Trophoblast cell (in vitro differentiated cells and primary cell): ENCODE data around the gene RFX2.

Source experiments
- DNase-seq, 2 donors: peaks; one replicate each; pipeline ENCODE4 v3.0.0-alpha.2; 2016
- H2AFZ ChIP-seq: 2 replicates; pipeline ENCODE4 v1.6.1; 2013; ENCODE audit warnings: low read length, moderate library complexity, mild to moderate bottlenecking; ENCODE audit not compliant: insufficient read depth, poor library complexity
- H2AK5ac ChIP-seq: 2 replicates; pipeline ENCODE4 v1.6.1; 2013; ENCODE audit warnings: mild to moderate bottlenecking, low read length
- H2BK120ac ChIP-seq: 2 replicates; pipeline ENCODE4 v1.6.1; 2013; ENCODE audit warnings: low read length, mild to moderate bottlenecking, moderate library complexity; ENCODE audit not compliant: insufficient read depth, poor library complexity
- H2BK12ac ChIP-seq: 2 replicates; pipeline ENCODE4 v1.6.1; 2013; ENCODE audit warnings: mild to moderate bottlenecking, low read length, moderate library complexity
- H2BK5ac ChIP-seq: 2 replicates; pipeline ENCODE4 v1.6.1; 2013; ENCODE audit warnings: low read length, low read depth, moderate library complexity, mild to moderate bottlenecking; ENCODE audit not compliant: poor library complexity
- H3K14ac ChIP-seq: 2 replicates; pipeline ENCODE4 v1.6.1; 2013; ENCODE audit warnings: mild to moderate bottlenecking, low read length
- H3K18ac ChIP-seq: 2 replicates; pipeline ENCODE4 v1.6.1; 2013; ENCODE audit warnings: mild to moderate bottlenecking, low read length
- H3K23ac ChIP-seq: 2 replicates; pipeline ENCODE4 v1.6.1; 2013; ENCODE audit warnings: low read length
- H3K27ac ChIP-seq: 2 replicates; pipeline ENCODE4 v1.5.1; 2013; ENCODE audit warnings: low read depth, mild to moderate bottlenecking, inconsistent platforms, low read length, moderate library complexity
- H3K27me3 ChIP-seq: 2 replicates; pipeline ENCODE4 v1.6.1; 2013; ENCODE audit warnings: inconsistent platforms, mild to moderate bottlenecking, low read length, moderate library complexity; ENCODE audit not compliant: insufficient read depth
- H3K36me3 ChIP-seq, 2 experiments: 1 replicate in 1 of 2; 2 replicates in 1 of 2; pipeline ENCODE4 v1.6.1; 2013; ENCODE audit warnings: low read length in 2 of 2, mild to moderate bottlenecking in 2 of 2, moderate library complexity in 1 of 2; ENCODE audit not compliant: insufficient read depth in 2 of 2, control insufficient read depth in 1 of 2
- H3K4ac ChIP-seq: 2 replicates; pipeline ENCODE4 v1.6.1; 2013; ENCODE audit warnings: low read depth, mild to moderate bottlenecking, low read length, moderate library complexity
- H3K4me1 ChIP-seq, 2 experiments: 1 replicate in 1 of 2; 2 replicates in 1 of 2; pipeline ENCODE4 v1.6.1; 2013; ENCODE audit warnings: low read length in 2 of 2, mild to moderate bottlenecking in 2 of 2, moderate library complexity in 1 of 2; ENCODE audit not compliant: insufficient read depth in 2 of 2, control insufficient read depth in 1 of 2
- H3K4me2 ChIP-seq: 2 replicates; pipeline ENCODE4 v1.6.1; 2013; ENCODE audit warnings: inconsistent platforms, mild to moderate bottlenecking, low read length, moderate library complexity
- H3K4me3 ChIP-seq: 2 replicates; pipeline ENCODE4 v1.5.1; 2013; ENCODE audit warnings: mild to moderate bottlenecking, low read depth, low read length, inconsistent platforms
- H3K79me1 ChIP-seq: one replicate; pipeline ENCODE4 v1.6.1; 2013; ENCODE audit warnings: low read length
- H3K79me2 ChIP-seq: 2 replicates; pipeline ENCODE4 v1.6.1; 2013; ENCODE audit warnings: low read length, mild to moderate bottlenecking; ENCODE audit not compliant: control insufficient read depth, insufficient read depth, poor library complexity
- H3K9ac ChIP-seq: 2 replicates; pipeline ENCODE4 v1.6.1; 2013; ENCODE audit warnings: mild to moderate bottlenecking, low read length
- H3K9me3 ChIP-seq: 2 replicates; pipeline ENCODE4 v1.6.1; 2013; ENCODE audit warnings: low read depth, mild to moderate bottlenecking, control low read depth, inconsistent platforms, low read length; ENCODE audit not compliant: insufficient read depth
- H4K12ac ChIP-seq: 2 replicates; pipeline ENCODE4 v1.6.1; 2013; ENCODE audit warnings: low read depth, mild to moderate bottlenecking, low read length, moderate library complexity
- H4K8ac ChIP-seq: 2 replicates; pipeline ENCODE4 v1.6.1; 2013; ENCODE audit warnings: low read depth, mild to moderate bottlenecking, low read length, moderate library complexity
- H4K91ac ChIP-seq: one replicate; pipeline ENCODE4 v1.6.1; 2013; ENCODE audit warnings: low read depth, mild to moderate bottlenecking, low read length, moderate library complexity
- WGBS: extraction: QIAGEN DNeasy Blood & Tissue Kit; methylation state at CpG from one replicate; pipeline ENCODE4 v1.1.7; 2013; ENCODE audit warnings: missing lambda C conversion rate; ENCODE audit not compliant: insufficient read length, insufficient coverage; ENCODE audit errors: extremely low coverage; 5-methylcytosine and 5-hydroxymethylcytosine counted together

RFX2 gene

GRCh38 chr19:5996623-5997320 lies 113.5 kb downstream of the RFX2 start:
- Histone ChIP-seq H3K79me2 (no peaks in the 10 kb centered on the region), H3K4me1 (peaks cover 0 to 3% of the 10 kb centered on the region in 2 experiments), H4K8ac (no peak overlapping the region), H3K18ac (no peak overlapping the region), H3K4me3 (no peak overlapping the region), H3K79me1 (no peaks in the 10 kb centered on the region), H3K27me3 (no peaks in the 10 kb centered on the region), H4K12ac (no peak overlapping the region), H3K36me3 (no peaks in the 10 kb centered on the region), H3K4ac (no peak overlapping the region), H2AFZ (no peak overlapping the region), H2BK12ac (no peak overlapping the region), H3K9ac (no peak overlapping the region), H3K4me2 (no peak overlapping the region), H4K91ac (no peak overlapping the region), H3K27ac (no peak overlapping the region), H2BK120ac (no peak overlapping the region), H2BK5ac (no peak overlapping the region), H2AK5ac (no peak overlapping the region), H3K9me3 (peaks cover under 1% of the 10 kb centered on the region), H3K14ac (no peak overlapping the region), H3K23ac (no peak overlapping the region)
- WGBS: no CpG with 5 or more reads among the region's 37 CpGs
- no peak for DNase-seq

GRCh38 chr19:5996102-5996501 lies 114.2 kb downstream of the RFX2 start:
- H3K27ac ChIP-seq: no peak overlapping the region
- H3K9me3 ChIP-seq: no peaks in the 10 kb centered on the region
- no peak overlapping the region for H2BK12ac ChIP-seq
- H3K9ac ChIP-seq: no peak overlapping the region
- WGBS: no CpG with 5 or more reads among the region's 26 CpGs
- H3K4me1 ChIP-seq: peaks cover 0 to 3% of the 10 kb centered on the region in 2 experiments
- no peak overlapping the region for H2AFZ ChIP-seq
- no peak overlapping the region for H3K23ac ChIP-seq
- DNase-seq: no peak
- no peak overlapping the region for H4K12ac ChIP-seq
- no peak overlapping the region for H2BK5ac ChIP-seq
- H3K4me3 ChIP-seq: no peak overlapping the region
- no peak overlapping the region for H4K91ac ChIP-seq
- H3K4ac ChIP-seq: no peak overlapping the region
- no peaks in the 10 kb centered on the region for H3K79me1 ChIP-seq
- no peaks in the 10 kb centered on the region for H3K27me3 ChIP-seq
- no peak overlapping the region for H2BK120ac ChIP-seq
- no peak overlapping the region for H2AK5ac ChIP-seq
- no peaks in the 10 kb centered on the region for H3K79me2 ChIP-seq
- H3K36me3 ChIP-seq: no peaks in the 10 kb centered on the region
- H3K4me2 ChIP-seq: no peak overlapping the region
- H3K18ac ChIP-seq: no peak overlapping the region
- no peak overlapping the region for H3K14ac ChIP-seq
- H4K8ac ChIP-seq: no peak overlapping the region

DNA sequence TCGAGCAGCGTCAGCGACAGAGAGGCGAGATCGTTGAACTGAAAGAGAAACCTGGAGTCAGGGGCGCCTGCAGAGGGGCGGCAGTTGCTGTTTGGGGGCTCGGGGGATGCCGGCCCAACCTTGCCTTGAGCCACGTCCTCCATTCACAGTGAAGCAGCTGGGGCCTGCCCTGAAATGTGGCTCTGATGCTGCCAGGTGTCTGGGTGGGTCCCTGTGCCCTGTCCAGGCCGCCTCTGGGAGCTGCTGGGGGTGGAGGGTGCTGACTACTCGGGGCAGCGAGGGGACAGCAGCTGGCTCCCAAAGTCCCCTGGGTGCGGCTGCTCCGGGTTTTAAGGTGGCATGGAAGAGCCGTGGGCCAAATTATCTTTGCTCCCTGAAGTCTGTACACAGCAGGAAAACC lies 114.7 kb downstream of the RFX2 start:
- Histone ChIP-seq H3K9me3 (no peaks in the 10 kb centered on the region), H3K23ac (no peak overlapping the region), H3K79me2 (no peaks in the 10 kb centered on the region), H3K18ac (no peak overlapping the region), H4K8ac (no peak overlapping the region), H3K4me2 (no peak overlapping the region), H4K12ac (no peak overlapping the region), H4K91ac (no peak overlapping the region), H3K36me3 (no peaks in the 10 kb centered on the region), H3K27ac (no peak overlapping the region), H3K14ac (no peak overlapping the region), H3K27me3 (no peaks in the 10 kb centered on the region), H3K4ac (no peak overlapping the region), H2AK5ac (no peak overlapping the region), H3K79me1 (no peaks in the 10 kb centered on the region), H2BK12ac (no peak overlapping the region), H3K4me3 (no peak overlapping the region), H3K9ac (no peak overlapping the region), H3K4me1 (peaks cover 0 to 3% of the 10 kb centered on the region in 2 experiments), H2AFZ (no peak overlapping the region), H2BK120ac (no peak overlapping the region), H2BK5ac (no peak overlapping the region)
- no peak for DNase-seq
- no CpG with 5 or more reads among the region's 16 CpGs for WGBS

GRCh38 chr19:5994405-5995165 lies 115.7 kb downstream of the RFX2 start:
- Histone ChIP-seq H3K4me2 (no peak overlapping the region), H4K8ac (no peak overlapping the region), H3K18ac (no peak overlapping the region), H2AK5ac (no peak overlapping the region), H4K12ac (no peak overlapping the region), H3K79me2 (no peaks in the 10 kb centered on the region), H3K4me1 (peaks cover 0 to 3% of the 10 kb centered on the region in 2 experiments), H2BK5ac (no peak overlapping the region), H3K23ac (no peak overlapping the region), H3K36me3 (no peaks in the 10 kb centered on the region), H4K91ac (no peak overlapping the region), H2AFZ (no peak overlapping the region), H3K14ac (no peak overlapping the region), H3K27me3 (no peaks in the 10 kb centered on the region), H3K27ac (no peak overlapping the region), H3K4ac (no peak overlapping the region), H3K9ac (no peak overlapping the region), H2BK120ac (no peak overlapping the region), H3K9me3 (no peaks in the 10 kb centered on the region), H3K79me1 (no peaks in the 10 kb centered on the region), H3K4me3 (no peak overlapping the region), H2BK12ac (no peak overlapping the region)
- WGBS: no CpG with 5 or more reads among the region's 29 CpGs
- DNase-seq: no peak
